Stimulated activated CD8-positive, alpha-beta memory T cell treated with anti-CD3 and anti-CD28 coated beads, Interleukin-2, amount 100 ng/mL, for 48 hours (primary cell): ENCODE data around the gene LOC128125822.
"Not testable (repeated sequence)": the region's sequence is repeated elsewhere in the genome, so short reads cannot be mapped to it uniquely, and the experiment has no call there.

Source experiments
- DNase-seq, 2 donors: peaks; one replicate each; pipeline ENCODE4 v3.0.0-alpha.2; 2020; ENCODE audit warnings: low read depth in 2 of 2

The LOC128125822 gene

GRCh38 chr6:63572044-63572746 is at the start of gene LOC128125822, which contains the start of gene PTP4A1:
TSS of gene LOC128125822 (plus strand) at chr6:63572480.
TSS of gene PTP4A1 (plus strand) at chr6:63572480. CDS start at chr6:63576881, 4,401 bp downstream.
- peak; percentile 93 to 94 for DNase-seq

DNA sequence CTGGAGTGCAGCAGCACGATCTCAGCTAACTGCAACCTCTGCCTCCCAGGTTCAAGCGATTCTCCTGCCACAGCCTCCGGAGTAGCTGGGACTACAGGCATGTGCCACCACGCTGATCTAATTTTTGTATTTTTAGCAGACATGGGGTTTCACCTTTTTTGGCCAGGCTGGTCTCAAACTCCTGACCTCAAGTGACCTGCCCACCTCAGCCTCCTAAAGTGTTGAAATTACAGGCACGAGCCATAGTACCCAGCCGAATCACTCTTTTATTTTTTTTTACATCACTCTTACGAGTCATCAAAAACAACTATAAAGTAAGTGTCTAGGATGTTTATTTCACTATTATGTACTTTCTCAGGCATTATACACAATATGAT is 49.4 kb upstream of the LOC128125822 start:
- DNase-seq, result not testable (repeated sequence)

DNA sequence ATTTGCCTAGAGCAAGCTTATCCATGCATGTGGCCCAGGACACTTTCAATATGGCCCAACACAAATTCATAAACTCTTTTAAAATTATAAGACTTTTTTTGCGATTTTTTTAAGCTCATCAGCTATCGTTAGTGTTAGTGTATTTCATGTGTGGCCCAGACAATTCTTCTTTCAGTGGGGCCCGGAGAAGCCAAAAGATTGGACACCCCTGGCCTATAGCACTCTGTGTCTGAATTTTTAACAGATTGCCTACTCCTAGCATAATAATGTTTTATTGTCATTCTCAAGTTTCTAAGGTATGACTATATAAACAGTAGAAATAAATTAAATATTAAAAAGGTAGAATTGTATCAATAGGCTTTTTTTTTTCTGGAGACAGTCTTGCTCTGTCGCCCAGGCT is 48.6 kb upstream of the LOC128125822 start:
- no peak for DNase-seq

DNA sequence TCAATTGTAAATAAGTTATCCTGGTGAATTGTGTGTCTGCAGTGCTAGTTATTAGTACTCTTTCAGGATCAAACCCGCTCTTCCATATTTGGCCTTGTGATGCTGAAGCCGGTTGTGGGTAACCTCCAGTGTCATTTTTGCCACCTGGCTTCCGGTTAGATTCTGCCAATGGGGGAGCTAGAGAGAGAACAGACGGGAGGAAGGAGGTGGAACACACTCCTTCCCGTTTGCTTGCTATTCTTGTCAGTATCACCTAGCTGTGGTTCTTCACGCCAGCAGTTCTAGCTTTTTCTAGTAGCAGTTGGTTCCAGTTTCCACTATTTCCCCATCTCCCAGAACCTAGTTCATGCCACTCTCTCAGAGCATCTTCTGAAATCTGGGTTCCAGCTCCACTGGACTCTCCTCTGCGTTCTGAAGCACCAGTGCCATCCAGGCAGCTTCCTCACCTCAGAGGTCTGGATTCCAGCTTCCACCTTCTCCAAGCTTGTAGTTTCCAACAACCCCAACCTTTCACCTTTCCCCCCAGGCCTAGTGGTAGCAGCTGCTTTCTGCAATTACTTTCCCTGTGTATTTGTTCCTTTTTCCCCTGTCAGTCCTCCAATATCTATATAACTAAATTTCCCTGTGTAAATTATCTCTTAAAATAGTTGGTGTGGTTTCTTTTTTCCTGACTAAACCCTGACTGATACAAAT is 46.9 kb upstream of the LOC128125822 start:
- DNase-seq, result no peak

GRCh38 chr6:63526931-63527330 is 45.3 kb upstream of the LOC128125822 start:
- DNase-seq, result no peak

DNA sequence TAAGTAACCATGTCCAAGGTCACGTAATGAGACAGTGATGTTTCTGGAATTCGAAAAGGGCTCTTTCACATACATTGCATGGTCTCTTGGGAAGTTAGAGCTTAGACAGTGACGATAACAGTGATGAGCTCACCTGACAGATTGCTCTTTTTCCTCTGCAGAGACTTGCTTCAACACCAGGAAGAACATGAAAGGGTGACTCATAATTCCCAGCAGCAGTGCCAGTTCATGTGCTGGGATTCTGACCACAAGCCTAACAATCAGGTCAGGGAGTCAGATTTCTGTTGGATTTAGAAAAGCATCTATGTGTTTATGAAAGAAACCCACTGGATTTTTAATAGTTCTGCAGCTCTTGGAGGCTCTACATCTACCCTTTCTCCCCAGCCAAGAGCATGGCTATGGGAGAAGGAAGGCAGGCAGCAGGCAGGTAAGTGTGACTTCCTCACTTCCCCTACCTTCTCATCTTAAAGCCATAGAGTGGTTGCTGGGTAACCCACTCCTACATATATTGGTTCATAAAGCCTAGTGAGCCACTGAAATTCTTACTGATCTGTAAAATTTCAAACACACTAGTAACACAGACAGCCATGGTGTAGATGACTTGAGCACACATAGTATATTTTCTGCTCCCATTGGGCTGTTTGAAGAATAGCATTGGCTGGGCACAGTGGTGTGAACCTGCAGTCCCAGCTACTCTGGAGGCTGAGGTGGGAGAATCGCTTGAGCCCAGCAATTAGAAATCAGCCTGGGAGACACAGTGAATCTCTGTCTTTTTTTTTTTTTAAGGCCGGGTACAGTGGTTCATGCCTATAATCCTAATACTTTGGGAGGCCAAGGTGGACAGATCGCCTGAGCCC is 44.4 kb upstream of the LOC128125822 start:
- DNase-seq, result no peak

- DNase-seq, result no peak
Observed at GRCh38 chr6:63529498-63529897, 42.8 kb upstream of the LOC128125822 start.

DNA sequence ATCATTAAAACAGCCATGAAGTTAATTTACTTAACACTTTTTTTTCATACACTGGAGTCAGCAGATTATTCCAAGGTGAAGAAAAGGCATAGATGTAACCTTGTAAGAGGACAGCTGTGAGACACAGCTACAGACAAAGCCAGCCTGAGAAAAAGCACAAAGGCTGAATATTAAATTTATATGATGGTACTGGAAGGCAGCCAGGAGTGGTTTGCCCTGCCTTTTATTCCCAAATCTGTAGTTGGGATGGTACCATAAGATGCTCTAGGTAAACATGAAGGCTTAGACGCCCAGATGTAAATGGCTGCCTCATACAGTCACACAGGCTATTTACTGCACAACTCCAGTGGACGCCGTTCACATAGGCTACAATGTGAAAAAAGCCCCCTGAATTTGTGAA is 42.1 kb upstream of the LOC128125822 start:
- no peak for DNase-seq

- no peak for DNase-seq
Observed at GRCh38 chr6:63530991-63531390, 41.3 kb upstream of the LOC128125822 start.

DNA sequence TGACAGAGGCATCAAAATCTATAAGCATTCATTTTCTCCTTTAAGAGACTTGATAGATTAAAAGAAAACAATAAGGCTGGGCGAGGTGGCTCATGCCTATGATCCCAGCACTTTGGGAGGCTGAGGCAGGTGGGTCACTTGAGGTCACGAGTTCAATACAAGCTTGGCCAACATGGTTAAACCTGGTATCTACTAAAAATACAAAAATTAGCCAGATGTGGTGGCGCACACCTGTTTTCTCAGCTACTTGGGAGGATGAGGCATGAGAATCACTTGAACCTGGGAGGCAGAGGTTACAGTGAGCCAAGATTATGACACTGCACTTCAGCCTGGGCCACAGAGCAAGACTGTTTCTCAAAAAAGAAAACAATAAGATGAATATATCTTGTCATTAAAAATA is 39.3 kb upstream of the LOC128125822 start:
- no peak for DNase-seq

DNA sequence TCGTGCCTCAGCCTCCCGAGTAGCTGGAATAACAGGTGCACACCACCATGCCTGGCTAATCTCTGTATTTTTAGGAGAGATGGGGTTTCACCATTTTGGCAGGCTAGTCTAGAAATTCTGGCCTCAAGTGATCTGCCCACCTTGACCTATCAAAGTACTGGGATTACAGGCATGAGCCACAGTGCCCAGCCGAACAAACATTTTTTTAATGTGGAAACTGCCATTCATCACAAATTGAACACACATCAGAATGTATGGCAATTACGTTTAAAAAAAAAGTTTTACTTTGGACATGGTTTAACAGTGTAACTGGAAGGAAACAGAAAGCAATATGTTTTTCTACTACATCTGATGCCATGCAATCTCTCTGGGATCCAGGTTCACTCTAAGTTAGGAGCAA is 38.3 kb upstream of the LOC128125822 start:
- no peak for DNase-seq

DNA sequence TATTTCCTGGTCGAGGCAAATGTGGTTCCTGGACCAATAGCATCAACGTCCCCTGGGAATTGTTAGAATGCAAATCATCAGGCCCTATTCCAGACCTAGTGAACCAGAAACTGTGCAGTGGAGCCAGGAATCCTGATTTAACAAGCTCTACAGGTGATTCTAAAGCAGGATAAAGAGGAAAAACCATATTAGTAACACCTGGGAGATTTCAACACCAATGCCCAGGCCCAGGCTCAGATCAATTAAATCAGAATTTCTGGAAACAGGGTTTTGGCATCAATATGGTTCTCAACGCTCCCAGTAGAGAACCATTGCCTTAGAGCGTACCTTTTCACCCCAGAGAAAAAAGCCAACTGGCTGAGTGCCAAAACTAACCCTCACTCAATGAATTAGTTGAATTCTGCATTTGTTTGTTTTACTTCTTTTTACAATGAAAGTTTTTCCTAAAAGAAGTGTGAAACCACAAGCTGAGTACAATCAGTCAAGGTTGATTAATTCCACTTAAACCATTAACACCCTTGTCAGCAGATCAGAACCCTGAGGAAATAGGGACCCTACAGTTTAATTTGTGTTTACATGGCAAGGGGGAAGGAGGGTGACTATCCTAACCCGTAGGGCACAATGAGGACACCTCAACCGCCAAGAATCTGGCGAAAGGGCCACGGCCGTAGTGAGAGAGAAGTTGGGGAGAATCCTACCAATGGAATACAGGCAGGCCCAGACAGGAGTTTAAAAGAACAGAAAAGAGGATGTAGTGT is 34.9 kb upstream of the LOC128125822 start:
- DNase-seq, result no peak

DNA sequence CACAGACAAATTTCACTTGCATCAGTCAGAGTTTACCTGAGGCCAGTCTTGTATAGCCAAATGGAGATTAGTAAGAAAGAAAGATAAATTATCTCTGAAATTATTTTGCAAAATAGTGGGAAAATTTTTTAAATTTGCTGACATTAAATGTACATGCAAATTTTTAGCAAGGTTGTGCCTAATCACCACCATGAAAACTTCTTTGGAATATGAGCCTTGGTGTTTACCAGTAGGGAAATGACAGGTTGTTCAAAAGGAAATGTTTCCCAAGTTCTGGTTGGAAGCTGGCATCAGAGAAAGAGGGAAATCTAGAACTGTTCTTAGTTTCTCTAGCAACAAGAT is 34.4 kb upstream of the LOC128125822 start:
- no peak for DNase-seq

DNA sequence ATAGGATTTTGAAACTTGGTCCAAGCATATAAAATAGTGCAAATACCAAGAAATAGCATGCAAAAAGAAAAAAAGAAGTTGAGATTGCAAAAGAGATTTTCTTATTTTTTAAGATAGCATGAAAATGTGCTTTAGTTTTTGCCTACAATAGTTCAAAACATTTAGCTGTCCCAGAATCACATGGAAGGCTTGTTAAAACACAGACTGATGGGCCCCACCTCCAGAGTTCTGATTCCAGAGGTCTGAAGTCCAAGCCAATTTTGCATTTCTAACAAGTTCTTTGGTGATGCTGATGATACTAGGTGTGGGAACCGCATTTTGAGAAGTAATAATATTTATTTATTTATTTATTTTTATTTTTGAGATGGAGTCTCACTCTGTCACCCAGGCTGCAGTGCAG is 33.7 kb upstream of the LOC128125822 start:
- no peak for DNase-seq

GRCh38 chr6:63543001-63543400 is 29.3 kb upstream of the LOC128125822 start:
- DNase-seq, result no peak

DNA sequence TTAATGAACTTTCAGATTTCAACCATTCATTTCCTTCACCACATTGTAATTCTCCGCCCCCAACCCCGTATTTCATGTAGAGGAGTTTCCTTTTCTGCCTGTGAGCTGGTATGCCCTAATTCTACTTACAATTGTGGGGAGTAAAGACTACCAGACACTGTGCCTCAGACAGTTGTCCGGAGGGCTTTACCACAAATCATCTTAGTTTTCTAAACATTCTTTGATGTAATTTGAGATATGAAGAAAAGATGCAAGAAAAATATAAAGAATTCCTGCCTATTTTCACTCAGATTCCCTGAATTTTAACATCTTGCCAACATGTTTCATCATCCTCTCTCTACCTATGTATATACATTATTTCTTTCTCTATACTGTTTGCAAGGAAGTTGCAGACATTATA is 28.3 kb upstream of the LOC128125822 start:
- DNase-seq, result no peak

DNA sequence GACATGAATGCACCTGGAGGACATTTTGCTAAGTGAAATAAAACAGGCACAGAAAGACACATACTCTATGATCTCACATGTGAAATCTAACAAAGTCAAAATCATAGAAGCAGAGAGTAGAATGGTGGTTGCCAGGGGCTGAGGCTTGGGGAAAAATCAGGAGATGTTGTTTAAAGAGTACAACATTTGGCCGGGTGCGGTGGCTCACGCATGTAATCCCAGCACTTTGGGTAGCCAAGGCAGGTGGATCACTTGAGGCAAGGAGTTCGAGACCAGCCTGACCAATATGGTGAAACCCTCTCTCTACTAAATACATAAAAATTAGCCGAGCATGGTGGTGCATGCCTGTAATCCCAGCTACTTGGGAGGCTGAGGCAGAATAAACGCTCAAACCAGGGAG is 26.0 kb upstream of the LOC128125822 start:
- DNase-seq, result no peak

GRCh38 chr6:63546697-63547096 is 25.6 kb upstream of the LOC128125822 start:
- DNase-seq, result no peak

DNA sequence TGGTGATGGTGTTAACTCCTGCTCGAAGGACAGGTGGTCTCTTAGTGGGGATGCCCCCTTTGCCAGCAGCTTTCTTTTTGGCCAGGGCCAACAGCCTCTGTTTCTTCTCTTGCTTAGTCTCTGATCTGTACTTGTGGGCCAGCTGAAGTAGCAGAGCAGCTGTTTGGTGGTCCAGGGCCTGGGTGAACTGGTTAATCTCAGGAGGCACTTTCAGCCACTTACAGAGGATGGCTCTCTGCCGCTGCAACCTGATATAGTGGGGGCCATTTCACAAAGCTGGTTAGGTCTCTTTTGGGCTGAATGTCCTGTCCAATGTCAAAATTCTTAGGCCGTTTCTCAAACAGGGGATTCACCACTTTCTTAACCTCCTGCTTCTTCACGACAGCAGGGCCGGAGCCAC is 23.2 kb upstream of the LOC128125822 start:
- DNase-seq, result no peak

GRCh38 chr6:63553208-63553607 is 19.1 kb upstream of the LOC128125822 start:
- no peak for DNase-seq

DNA sequence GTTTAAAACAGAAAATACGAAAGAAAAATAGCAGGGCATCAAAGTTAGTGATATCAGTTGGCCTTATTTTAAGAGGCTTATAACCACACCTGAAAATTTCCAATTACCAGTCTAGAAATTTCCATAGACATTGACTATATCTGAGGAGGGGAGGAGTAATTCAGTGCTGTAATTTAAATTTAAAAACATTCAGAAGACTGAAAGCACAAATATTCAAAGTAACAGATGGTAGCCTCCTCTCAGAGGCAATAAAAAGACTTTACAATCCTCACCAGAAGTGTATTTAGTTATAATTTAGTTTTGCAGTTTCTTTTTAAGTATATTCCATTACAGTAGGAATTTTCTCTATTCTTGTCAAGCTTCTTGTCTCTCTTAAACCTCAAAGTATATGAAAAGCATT is 18.4 kb upstream of the LOC128125822 start:
- DNase-seq, result no peak

DNA sequence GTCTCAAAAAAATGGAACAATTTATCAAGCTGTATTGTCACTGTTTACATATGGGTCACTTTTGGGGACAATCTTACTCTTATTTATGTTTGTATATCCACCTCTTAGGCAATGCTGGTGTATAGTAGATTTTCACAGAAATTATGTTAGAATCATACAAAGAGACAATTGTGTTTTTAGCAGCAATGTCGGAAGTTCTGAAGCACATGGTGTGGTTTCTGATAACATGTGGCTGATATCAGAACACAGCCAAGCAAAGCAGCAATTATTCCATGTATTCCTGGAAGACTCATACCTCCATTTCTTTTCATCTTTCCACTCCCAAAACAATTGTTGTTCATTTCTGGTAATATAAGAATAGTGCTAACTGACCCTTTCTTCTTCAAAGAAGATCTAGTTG is 17.5 kb upstream of the LOC128125822 start:
- no peak for DNase-seq
